HG02943 (cell line): ENCODE measurements around the gene SLAMF7.

ENCODE experiments used
- ATAC-seq: cut with Tn5 transposase; IDR thresholded peaks from one replicate; pipeline ENCODE4 v1.9.1; 2021; ENCODE audit warnings: mild to moderate bottlenecking, low read depth, moderate library complexity; ENCODE audit not compliant: unreplicated experiment

Gene SLAMF7

DNA sequence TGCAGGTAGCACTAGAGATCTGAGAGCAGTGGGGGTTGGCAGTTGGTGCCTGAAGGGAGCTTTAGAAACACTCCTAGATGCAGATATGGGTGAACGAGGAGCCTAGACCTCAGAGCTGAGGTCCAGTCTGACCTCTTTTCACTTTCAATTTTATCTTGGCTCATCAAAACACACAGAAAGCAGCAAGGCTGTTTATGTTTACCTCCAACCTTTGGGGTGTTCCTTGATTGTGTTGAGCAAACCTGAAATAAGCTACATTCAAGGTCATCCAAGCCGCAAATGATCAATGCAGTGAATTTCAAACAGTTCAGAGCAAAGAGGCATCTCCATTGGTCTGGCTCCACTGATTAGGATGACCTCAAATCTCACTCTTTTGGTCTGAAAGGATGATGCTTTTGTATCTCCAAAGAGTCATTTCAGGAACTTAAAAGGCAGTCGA, 58.2 kb downstream of the SLAMF7 start:
- no peak for ATAC-seq

DNA sequence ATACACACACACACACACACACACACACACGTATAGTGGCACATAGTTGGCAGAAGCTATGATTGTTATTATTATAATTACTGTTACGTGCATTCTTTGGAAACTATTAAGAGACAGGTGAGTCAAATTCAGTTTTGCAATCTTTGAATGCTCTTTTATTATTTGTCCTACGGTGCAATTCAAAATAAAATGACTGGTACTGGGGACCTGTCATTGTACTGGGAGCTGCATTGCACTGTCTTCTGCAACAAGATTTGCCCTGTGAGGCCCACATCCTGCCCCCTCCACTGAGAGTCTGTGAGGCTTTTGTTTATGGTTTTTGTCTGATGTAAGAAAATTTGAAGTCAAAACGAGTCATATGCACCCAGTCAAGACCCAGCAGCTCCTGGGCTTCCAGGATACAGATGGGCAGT, 58.8 kb downstream of the SLAMF7 start:
- no peak for ATAC-seq

DNA sequence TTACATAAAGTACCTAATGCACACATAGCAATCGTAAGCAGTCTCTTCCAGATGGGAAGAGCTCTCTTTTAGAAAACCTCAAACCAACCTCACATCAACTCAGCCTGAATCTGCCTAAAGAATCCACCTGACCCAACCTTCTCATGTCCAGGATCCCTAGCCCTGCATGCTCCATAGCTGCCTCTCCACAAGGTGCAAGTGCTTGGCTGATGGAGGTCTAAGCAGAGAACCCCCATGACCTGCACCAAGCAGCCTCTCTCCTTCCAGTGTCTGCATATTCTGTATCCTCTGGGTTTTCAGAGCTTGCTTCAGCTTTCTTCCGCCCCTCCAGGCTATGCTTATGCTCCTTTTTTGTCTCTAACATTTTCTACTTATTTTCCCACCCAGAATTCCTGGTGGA, 59.4 kb downstream of the SLAMF7 start:
- no peak for ATAC-seq

DNA sequence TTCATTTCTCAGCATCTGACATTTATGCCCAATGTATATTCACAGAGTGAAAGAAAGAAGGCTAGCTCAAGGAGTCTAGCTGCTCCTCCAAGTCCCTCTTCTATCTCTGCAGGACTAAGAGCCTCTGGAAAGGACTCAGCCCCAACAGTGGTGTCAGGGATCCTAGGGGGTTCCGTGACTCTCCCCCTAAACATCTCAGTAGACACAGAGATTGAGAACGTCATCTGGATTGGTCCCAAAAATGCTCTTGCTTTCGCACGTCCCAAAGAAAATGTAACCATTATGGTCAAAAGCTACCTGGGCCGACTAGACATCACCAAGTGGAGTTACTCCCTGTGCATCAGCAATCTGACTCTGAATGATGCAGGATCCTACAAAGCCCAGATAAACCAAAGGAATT, 60.6 kb downstream of the SLAMF7 start:
- no peak for ATAC-seq

DNA sequence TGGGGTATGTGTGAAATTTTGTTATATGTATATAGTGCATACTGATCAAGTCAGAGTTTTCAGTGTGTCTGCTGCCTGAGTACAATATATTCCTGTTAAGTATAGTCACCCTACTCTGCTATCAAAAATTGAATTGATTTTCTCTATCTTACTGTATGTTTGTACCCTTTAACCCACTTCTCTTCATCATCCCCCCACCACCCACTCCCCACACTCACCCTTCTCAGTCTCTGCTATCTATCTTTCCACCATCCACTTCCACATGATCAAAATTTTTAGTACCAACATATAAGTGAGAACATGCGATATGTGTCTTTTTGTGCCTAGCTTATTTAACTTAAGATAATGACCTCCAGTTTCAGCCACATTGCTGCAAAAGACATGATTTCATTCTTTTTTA, 61.1 kb downstream of the SLAMF7 start:
- ATAC-seq = no peak

DNA sequence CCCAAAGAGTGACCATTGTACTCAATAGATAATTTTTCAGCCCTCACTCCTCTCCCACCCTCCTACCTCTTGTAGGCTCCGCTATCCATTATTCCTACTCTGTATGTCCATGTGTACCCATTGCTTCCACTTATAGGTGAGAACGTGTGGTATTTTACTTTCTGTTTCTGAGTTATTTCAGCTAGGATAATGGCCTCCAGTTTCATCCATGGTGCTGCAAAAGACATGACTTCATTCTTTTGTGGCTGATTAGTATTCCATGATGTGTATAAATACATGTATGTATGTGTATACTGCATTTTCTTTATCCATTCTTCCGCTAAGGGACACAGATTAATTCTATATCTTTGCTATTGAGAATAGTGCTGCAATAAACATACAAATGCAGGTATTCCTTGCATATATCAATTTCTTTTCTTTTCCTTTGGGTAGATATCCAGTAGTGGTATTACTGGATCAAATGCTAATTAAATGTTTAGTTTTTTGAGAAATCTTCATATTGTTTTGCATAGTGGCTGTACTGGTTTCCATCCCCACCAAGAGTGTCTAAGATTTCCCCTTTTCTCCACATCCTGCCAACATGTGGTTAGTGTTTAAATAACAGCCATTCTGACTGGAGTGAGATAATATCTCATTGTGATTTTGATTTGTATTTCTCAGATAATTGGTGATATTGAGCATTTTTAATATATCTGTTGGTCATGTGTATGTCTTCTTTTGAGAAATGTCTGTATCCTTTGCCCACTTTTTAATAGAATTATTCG, 61.8 kb downstream of the SLAMF7 start:
- ATAC-seq = no peak

DNA sequence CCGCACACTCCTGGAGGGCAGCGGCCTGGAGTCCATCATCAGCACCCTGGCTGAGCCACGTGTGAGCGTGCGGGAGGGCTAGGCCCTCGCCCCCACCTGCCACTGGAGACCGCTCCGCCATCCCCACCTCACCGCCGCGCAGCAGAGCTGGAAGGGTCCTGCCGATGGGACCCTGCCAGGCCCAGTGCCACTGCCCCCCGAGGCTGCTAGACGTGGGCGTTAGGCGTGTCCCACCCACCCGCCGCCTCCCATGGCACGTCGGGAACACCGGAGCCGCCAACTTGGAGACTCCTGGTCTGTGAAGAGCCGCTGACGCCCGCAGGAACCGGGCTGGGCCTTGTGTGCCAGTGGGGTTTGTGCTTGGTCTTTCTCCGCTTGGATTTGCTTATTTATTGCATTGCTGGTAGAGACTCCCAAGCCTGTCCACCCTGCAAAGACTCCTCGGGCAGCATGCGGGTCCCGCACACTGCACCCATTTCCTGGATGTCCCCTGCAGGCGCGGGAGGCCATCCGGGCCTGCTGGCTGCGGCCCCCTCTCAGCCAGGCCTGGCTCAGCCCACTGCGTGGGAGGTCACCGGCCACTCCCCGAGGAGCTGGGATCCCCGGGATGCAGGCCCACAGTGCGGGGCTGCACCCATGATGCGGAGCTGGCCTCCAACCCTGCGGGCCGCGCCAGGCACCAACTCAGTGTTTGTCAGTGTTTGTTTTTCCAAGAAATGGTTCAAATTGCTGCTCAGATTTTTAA, 63.0 kb downstream of the SLAMF7 start:
- ATAC-seq = no peak
